Heart left ventricle (tissue), 16 donors: ENCODE measurements around the gene MMP17. TPM values are rescaled to one million over a fixed set of nuclear protein-coding genes. Genes with fewer than 3 reads are reported as not detected.

ENCODE experiments used
- ATAC-seq, 4 donors: fragments of 200-7000 bp; cut with Tn5 transposase; one replicate each; pipeline ENCODE4 v1.9.1; 2020 to 2022; ENCODE audit warnings: moderate library complexity in 4 of 4, mild to moderate bottlenecking in 3 of 4, moderate number of reproducible peaks in 1 of 4
- DNase-seq, 5 donors: peaks; one replicate each; pipeline ENCODE4 v3.0.0-alpha.2; 2020
- H3K27ac ChIP-seq, 12 donors: fragments of 200-600 bp; sonication (generic) in 4 of 12; one replicate each; pipeline versions ENCODE4 v1.5.0 to v1.8.0; 2016 to 2022; ENCODE audit warnings: mild to moderate bottlenecking in 2 of 12
- H3K27me3 ChIP-seq, 9 donors: fragments of 200-600 bp; sonication (generic) in 2 of 9; one replicate each; pipeline versions ENCODE4 v1.5.1 to v1.8.0; 2016 to 2022; ENCODE audit warnings: mild to moderate bottlenecking in 3 of 9
- H3K36me3 ChIP-seq, 9 donors: fragments of 200-600 bp; sonication (generic) in 2 of 9; one replicate each; pipeline versions ENCODE4 v1.5.0 to v1.8.0; 2018 to 2022; ENCODE audit warnings: mild to moderate bottlenecking in 2 of 9
- H3K4me1 ChIP-seq, 12 donors: fragments of 200-600 bp; sonication (generic) in 4 of 12; one replicate each; pipeline versions ENCODE4 v1.5.0 to v1.8.0; 2016 to 2022; ENCODE audit warnings: mild to moderate bottlenecking in 3 of 12
- H3K4me3 ChIP-seq, 12 donors: fragments of 200-600 bp; sonication (generic) in 4 of 12; one replicate each; pipeline versions ENCODE4 v1.5.0 to v1.8.0; 2017 to 2022; ENCODE audit warnings: mild to moderate bottlenecking in 9 of 12, moderate library complexity in 4 of 12
- H3K9me3 ChIP-seq, 12 donors: fragments of 200-600 bp; sonication (generic) in 4 of 12; one replicate each; pipeline versions ENCODE4 v1.5.0 to v1.8.0; 2016 to 2022; ENCODE audit warnings: mild to moderate bottlenecking in 1 of 12
- CTCF ChIP-seq, 12 donors: fragments of 200-600 bp; sonication (generic) in 4 of 12; IDR thresholded peaks; one replicate each; pipeline versions ENCODE4 v1.5.0 to v1.8.0; 2018 to 2022; ENCODE audit warnings: antibody characterized with exemption in 12 of 12, mild to moderate bottlenecking in 5 of 12
- POLR2A ChIP-seq, 2 donors: fragments of 450-650 bp; IDR thresholded peaks; one replicate each; pipeline ENCODE4 v1.6.1; 2017; ENCODE audit warnings: antibody characterized with exemption in 2 of 2, mild to moderate bottlenecking in 2 of 2, moderate library complexity in 2 of 2
- WGBS, 4 donors: extraction: QIAGEN DNeasy Blood & Tissue Kit in 2 of 4; methylation state at CpG; one replicate each; pipeline versions ENCODE4 v1.1.5 to v1.1.7; 2013 to 2018; 5-methylcytosine and 5-hydroxymethylcytosine counted together
- intact Hi-C, 10 donors: fragments of 100-400 bp; cut with DNase I; formaldehyde crosslinking; loops; one replicate each; pipeline versions ENCODE4 v1.11.1 to v1.14.2; 2022
- polyA plus RNA-seq, 2 donors: library from polyadenylated mRNA; stranded (reverse); fragments of 200-250 nt; gene quantifications; one replicate each; pipeline ENCODE4 v1.2.3, GENCODE V29; 2013
- total RNA-seq, 9 donors: library from RNA; depleted of rRNA in 2 of 9; stranded (reverse); fragments of >200 nt in 2 of 9; fragmentation: NEBNext Ultra II Directional in 3 of 9; extraction: Animal tissue kit (Norgen Biotek cat#: 25700) in 3 of 9; gene quantifications; one replicate each; pipeline versions ENCODE4 v1.1.0 to v1.2.4, GENCODE V29; 2016 to 2023
- donor health status: ischemic (EF 13 %, LVEDD 7.1; RV severe dilation, severe dysfunction).
- donor health status: healthy with polysubstance abuse.
- donor health status: DM: no; HTN: yes; CAD: no.
- donor health status: DM: no; HTN: no; CAD: no.
- donor health status: ischemic (EF 25% LVEDD 6.9; RV normal size, moderate dysfunction).
- donor health status: ischemic (EF 25% LVEDD 5.7; RV mildly dilated, moderate dysfunction).
- donor health status: healthy.
- donor health status: DM: yes; HTN: yes; CAD: no.
- donor health status: ischemic (EF 35%, LVEDD 5.7; RV mildly dilated, moderate dysfunction).
- donor health status: nonischemic (EF 11% LVEDD 7.7; RV severe dilation, severe dysfunction).
- donor health status: DM: yes; HTN: yes; CAD: no.
- donor health status: PGD.
- donor health status: ischemic (EF 29% LVEDD 5.4; RV normal size, mild dysfunction).
- donor health status: nonischemic (EF 23%, LVEDD 6.1; RV moderate dilation, normal function).

Gene MMP17
- total and polyA plus RNA-seq, 11 donors, result 0.28 to 2.1 (median 1.2) TPM

- no peak overlapping the region for H3K4me3 ChIP-seq
Measured at GRCh38 chr12:131843527-131843926, 15.3 kb downstream of the MMP17 start.

GRCh38 chr12:131844140-131844539 is 15.9 kb downstream of the MMP17 start:
- TF ChIP-seq POLR2A (IDR thresholded peaks at IDR 0.05), result no peak
- no peak for TF ChIP-seq CTCF (IDR thresholded peaks at IDR 0.05)

More at GRCh38 chr12:131843527-131843926, 15.3 kb downstream of the MMP17 start:
- 89 to 92% (median 91%) methylated on average over 13 to 16 of the region's 16 CpGs for WGBS, 4 donors
- Histone ChIP-seq H3K4me1 (no peaks in the 10 kb centered on the region), H3K27me3 (no peaks in the 10 kb centered on the region), H3K36me3 (peaks cover 0 to 3% (median 0%) of the 10 kb centered on the region in 9 donors), H3K9me3 (no peaks in the 10 kb centered on the region), H3K27ac (no peak overlapping the region)
- intact Hi-C loops, result loop anchor here in 1 of 10 donors (10.0 kb wide), 1 partner anchor 101 kb away; the partner anchor contains the start of gene EP400
- ATAC-seq, result no peak
- TF ChIP-seq POLR2A (IDR thresholded peaks at IDR 0.05), result no peak
- TF ChIP-seq CTCF (IDR thresholded peaks at IDR 0.05), result no peak
- no peak for DNase-seq

GRCh38 chr12:131844656-131845055 is 16.5 kb downstream of the MMP17 start:
- Histone ChIP-seq H3K4me3 (no peak overlapping the region), H3K27me3 (no peaks in the 10 kb centered on the region), H3K4me1 (no peaks in the 10 kb centered on the region), H3K9me3 (no peaks in the 10 kb centered on the region), H3K27ac (no peak overlapping the region), H3K36me3 (peaks cover 0 to 3% (median 0%) of the 10 kb centered on the region in 9 donors)
- ATAC-seq, result no peak
- DNase-seq, result peak in 1 of 5 donors; percentile 21
- intact Hi-C loops, result loop anchor here in 2 of 10 donors (5.0 to 10.0 kb wide), 2 partner anchors 100 to 103 kb away; partner anchors contain the start of gene EP400 (in 2 of the 2)
- 92 to 96% (median 94%) methylated on average over 25 of the region's 25 CpGs for WGBS, 4 donors
- no peak for TF ChIP-seq CTCF (IDR thresholded peaks at IDR 0.05)
- TF ChIP-seq POLR2A (IDR thresholded peaks at IDR 0.05), result no peak

More at GRCh38 chr12:131844140-131844539, 15.9 kb downstream of the MMP17 start:
- intact Hi-C loops, result loop anchor here in 1 of 10 donors (10.0 kb wide), 1 partner anchor 101 kb away; the partner anchor contains the start of gene EP400
- Histone ChIP-seq H3K4me1 (no peaks in the 10 kb centered on the region), H3K9me3 (no peaks in the 10 kb centered on the region), H3K27me3 (no peaks in the 10 kb centered on the region), H3K36me3 (peaks cover 0 to 3% (median 0%) of the 10 kb centered on the region in 9 donors), H3K27ac (no peak overlapping the region), H3K4me3 (no peak overlapping the region)
- ATAC-seq (no peak), DNase-seq (no peak)
- WGBS, 4 donors, result 85 to 93% (median 88%) methylated on average over 7 to 11 of the region's 11 CpGs

GRCh38 chr12:131845121-131845520 is 16.9 kb downstream of the MMP17 start:
- DNase-seq, result peak in 1 of 5 donors; percentile 16
- TF ChIP-seq CTCF (IDR thresholded peaks at IDR 0.05) (no peak), POLR2A (IDR thresholded peaks at IDR 0.05) (no peak)
- Histone ChIP-seq H3K27ac (no peak overlapping the region), H3K9me3 (no peaks in the 10 kb centered on the region), H3K36me3 (peaks cover 0 to 3% (median 0%) of the 10 kb centered on the region in 9 donors), H3K4me3 (no peak overlapping the region), H3K27me3 (no peaks in the 10 kb centered on the region), H3K4me1 (no peaks in the 10 kb centered on the region)
- intact Hi-C loops, result loop anchor here in 2 of 10 donors (5.0 to 10.0 kb wide), 2 partner anchors 100 to 102 kb away; partner anchors contain the start of gene EP400 (in 2 of the 2)
- 91 to 94% (median 93%) methylated on average over 17 to 29 of the region's 29 CpGs for WGBS, 4 donors
- no peak for ATAC-seq
